GM12891 (cell line): ENCODE measurements around the gene C18orf63.
"Not testable (repeated sequence)": the region's sequence is repeated elsewhere in the genome, so short reads cannot be mapped to it uniquely, and the experiment has no call there.

ENCODE experiments used
- DNase-seq: peaks from one replicate; pipeline ENCODE4 v3.0.0; 2011; ENCODE audit warnings: low spot score; ENCODE audit not compliant: insufficient read length
- FAIRE-seq: peaks from 2 replicates; lab custom pipeline; 2011; peaks lifted over from hg19 to GRCh38; lab: Jason Lieb, UNC
- PAX5 ChIP-seq: IDR thresholded peaks from 2 replicates; pipeline ENCODE4 v1.6.1; 2011; ENCODE audit warnings: low read length, moderate library complexity, mild to moderate bottlenecking; ENCODE audit not compliant: insufficient read depth, severe bottlenecking
- POLR2A ChIP-seq: IDR thresholded peaks from 2 replicates; pipeline ENCODE4 v1.6.1; 2011; ENCODE audit warnings: low read depth, low read length, control low read depth
- POLR2AphosphoS5 ChIP-seq: IDR thresholded peaks from 2 replicates; pipeline ENCODE4 v1.6.1; 2011; ENCODE audit warnings: low read depth, low read length, control low read depth
- POU2F2 ChIP-seq: IDR thresholded peaks from 2 replicates; pipeline ENCODE4 v1.6.1; 2011; ENCODE audit warnings: low read depth, mild to moderate bottlenecking, control low read depth, low read length, moderate library complexity
- SPI1 ChIP-seq: IDR thresholded peaks from 2 replicates; pipeline ENCODE4 v1.6.1; 2011; ENCODE audit warnings: low read depth, low read length, control low read depth
- TAF1 ChIP-seq: IDR thresholded peaks from 2 replicates; pipeline ENCODE4 v1.6.1; 2011; ENCODE audit warnings: low read depth, low read length, control low read depth

The C18orf63 gene

DNA sequence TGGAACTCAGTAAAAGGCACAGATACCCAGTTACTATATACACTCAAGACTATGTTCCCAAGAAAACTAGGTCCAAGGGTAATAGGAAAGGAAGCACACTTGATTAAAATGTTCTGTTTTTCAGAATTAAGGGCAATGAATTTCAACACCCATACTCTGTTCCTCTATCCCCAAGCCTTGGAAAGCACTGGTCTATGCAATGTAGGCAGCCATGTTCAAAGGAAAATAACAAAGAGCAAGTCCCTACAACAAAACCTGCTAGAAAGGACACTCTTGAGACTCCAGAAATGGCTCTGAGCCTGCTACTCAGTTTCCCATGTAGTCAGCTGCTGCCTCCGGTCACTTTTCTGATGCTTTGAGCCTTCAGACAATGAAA is 30.7 kb upstream of the C18orf63 start:
- no peak for DNase-seq
- FAIRE-seq = no peak
- TF ChIP-seq POLR2AphosphoS5 = no peak
- no peak for TF ChIP-seq TAF1
- TF ChIP-seq POLR2A = no peak
- no peak for TF ChIP-seq POU2F2
- TF ChIP-seq PAX5 = no peak
- TF ChIP-seq SPI1 = no peak

DNA sequence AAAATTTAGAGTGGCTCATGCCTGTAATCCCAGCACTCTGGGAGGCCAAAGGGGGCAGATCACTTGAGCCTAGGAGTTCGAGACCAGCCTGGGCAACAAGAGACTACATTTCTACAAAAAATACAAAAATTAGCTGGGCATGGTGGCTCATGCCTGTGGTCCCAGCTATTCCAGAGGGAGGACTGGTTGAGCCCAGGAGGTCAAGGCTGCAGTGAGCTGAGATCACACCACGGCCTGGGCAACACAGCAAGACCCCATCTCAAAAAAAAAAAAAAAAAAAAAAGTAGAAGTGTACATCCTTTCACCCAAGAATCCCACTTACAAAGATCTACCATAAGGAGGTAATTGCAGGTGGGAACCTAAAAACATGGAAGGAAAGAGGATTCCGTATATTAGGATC is 30.1 kb upstream of the C18orf63 start:
- not testable (repeated sequence) for FAIRE-seq, DNase-seq

DNA sequence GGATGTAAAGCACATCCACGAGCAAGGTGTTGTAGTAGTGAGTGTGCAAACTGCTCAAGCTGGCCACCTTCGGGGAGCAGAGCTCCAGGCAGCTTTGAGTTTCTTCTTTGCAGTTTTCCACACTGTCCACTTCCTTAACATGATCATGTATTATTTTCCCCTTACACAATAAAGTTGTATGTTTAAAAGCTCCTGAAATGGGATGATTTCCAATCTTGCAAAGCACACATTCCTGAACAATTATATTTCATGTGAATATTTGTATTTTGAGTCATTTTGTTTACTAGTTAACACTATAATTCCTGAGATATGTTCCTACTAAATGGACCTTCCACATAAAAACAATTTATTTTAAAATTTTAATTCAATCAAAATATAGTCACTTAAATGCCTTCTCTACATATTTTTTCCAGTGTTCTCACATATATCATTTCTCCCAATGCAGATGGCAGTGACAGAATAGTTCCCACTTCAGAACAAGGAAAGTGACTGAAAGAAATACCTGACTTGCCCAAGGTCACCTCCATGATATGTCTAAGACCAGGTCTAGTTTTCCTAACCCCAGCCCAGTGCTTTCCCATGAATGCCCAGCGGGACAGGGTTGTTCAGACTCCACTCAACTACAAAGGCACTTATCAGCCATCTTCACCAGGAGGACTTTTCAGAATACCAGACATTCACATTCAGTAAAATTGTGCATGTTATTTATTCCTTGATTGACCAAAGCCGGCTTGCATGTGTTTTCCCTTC is 29.4 kb upstream of the C18orf63 start:
- no peak for TF ChIP-seq TAF1
- TF ChIP-seq POLR2AphosphoS5 = no peak
- no peak for TF ChIP-seq PAX5
- TF ChIP-seq POLR2A = no peak
- no peak for TF ChIP-seq POU2F2
- TF ChIP-seq SPI1 = no peak
- DNase-seq = no peak
- no peak for FAIRE-seq

DNA sequence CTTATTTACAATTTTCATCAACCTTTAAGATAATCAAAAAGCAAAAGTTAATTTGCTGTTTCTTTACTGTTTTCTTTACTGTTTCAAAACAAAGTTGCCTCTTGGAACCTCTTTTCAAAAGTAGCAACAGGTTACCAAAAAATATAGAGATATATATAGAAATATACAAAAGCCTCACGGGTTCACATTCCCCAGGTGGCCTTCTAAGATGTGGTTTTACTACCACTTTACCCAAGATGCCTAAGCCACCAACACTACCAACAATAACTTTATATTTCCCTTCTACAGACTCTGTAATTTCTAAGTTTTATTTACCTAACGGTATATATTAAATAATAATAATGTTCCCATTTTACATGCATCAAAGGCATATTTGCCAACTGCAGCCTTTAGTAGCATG is 28.8 kb upstream of the C18orf63 start:
- TF ChIP-seq POLR2AphosphoS5 = no peak
- no peak for TF ChIP-seq POLR2A
- TF ChIP-seq PAX5 = no peak
- no peak for TF ChIP-seq TAF1
- no peak for TF ChIP-seq SPI1
- no peak for TF ChIP-seq POU2F2
- DNase-seq (no peak), FAIRE-seq (no peak)

- FAIRE-seq = no peak
- no peak for TF ChIP-seq TAF1
- TF ChIP-seq POU2F2 = no peak
- TF ChIP-seq POLR2AphosphoS5 = no peak
- no peak for TF ChIP-seq PAX5
- TF ChIP-seq POLR2A = no peak
- no peak for TF ChIP-seq SPI1
Measured at GRCh38 chr18:74288041-74288440, 27.6 kb upstream of the C18orf63 start.

DNA sequence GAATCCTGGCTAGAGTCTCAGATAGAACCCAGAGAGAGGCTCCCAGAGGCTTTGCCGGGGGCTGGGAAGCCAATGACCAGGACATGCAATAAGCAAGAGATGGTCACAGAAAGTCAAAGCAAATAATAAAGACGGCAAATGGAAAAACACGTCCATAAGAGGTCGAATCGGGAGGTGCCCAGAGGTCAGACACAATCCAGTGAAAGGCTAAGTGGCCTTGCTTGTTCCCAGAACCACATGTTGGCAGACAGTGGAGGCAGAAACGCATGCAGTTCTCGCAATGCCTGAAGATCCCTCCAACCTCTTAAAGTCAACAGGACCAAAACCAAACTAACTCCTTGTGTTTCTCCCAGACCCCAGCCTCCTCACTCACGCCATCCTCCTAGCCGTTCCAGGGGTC is 26.9 kb upstream of the C18orf63 start:
- no peak for DNase-seq
- FAIRE-seq = no peak
- TF ChIP-seq PAX5 (no peak), POLR2A (no peak), SPI1 (no peak), POLR2AphosphoS5 (no peak), TAF1 (no peak), POU2F2 (no peak)

More at GRCh38 chr18:74288041-74288440, 27.6 kb upstream of the C18orf63 start:
- DNase-seq = no peak

- DNase-seq (no peak), FAIRE-seq (no peak)
- no peak for TF ChIP-seq POLR2A
- TF ChIP-seq PAX5 = no peak
- TF ChIP-seq SPI1 = no peak
- TF ChIP-seq POLR2AphosphoS5 = no peak
- TF ChIP-seq POU2F2 = no peak
- no peak for TF ChIP-seq TAF1
Measured at GRCh38 chr18:74289137-74289536, 26.5 kb upstream of the C18orf63 start.

DNA sequence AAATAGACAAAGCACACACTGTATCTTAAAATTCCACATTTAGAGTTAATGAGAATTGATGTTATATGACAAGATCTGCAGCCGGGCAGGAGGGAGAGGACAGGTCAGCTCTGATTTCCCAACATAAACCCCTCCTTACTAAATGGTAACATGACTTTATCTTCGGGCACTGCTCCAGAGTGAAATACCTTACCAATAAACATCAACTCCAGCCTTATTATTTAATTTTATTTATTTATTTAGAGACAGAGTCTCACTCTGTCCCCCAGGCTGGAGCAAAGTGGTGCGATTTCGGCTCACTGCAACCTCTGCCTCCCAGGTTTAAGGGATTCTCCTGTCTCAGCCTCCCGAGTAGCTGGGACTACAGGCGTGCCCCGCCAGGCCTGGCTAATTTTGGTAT is 25.6 kb upstream of the C18orf63 start:
- no peak for DNase-seq

DNA sequence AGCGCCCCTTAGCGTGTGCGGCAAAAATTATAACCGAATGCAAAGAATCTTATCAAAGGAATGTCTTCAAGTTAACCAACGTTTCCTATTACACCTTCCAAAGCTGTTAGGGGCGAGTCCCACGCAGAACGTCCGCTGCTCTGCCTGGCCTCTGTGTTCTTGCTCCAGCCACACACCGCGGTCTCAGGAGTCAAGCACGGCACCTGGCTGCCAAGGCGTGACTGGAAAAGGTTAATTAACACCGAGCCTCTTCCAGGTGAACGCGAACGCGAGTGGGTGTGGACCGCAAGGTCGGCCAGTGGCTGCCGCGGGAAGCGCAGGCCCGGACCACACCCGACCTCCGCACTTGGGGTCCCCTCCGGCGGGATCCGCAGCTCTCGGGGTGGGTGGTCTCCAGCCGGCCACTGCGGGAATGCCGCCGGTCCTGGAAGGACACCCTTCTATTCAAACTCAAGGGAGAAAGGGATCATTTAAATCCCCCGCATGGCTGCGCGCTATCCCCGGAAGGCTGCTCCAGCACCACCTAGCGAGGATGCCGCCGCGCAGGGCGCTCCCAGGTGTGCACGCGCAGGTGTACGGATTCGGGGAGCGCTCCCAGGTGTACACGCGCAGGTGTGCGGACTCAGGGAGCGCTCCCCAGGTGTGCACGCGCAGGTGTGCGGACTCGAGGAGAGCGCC is 24.7 kb upstream of the C18orf63 start:
- FAIRE-seq (no peak), DNase-seq (no peak)
- TF ChIP-seq TAF1 (no peak), POU2F2 (no peak), POLR2A (no peak), PAX5 (no peak), POLR2AphosphoS5 (no peak), SPI1 (no peak)

More for the DNA sequence above, 25.6 kb upstream of the C18orf63 start:
- no peak for FAIRE-seq
- TF ChIP-seq POU2F2 (no peak), POLR2A (no peak), SPI1 (no peak), PAX5 (no peak)

GRCh38 chr18:74291472-74291770 is 24.2 kb upstream of the C18orf63 start:
- DNase-seq (no peak), FAIRE-seq (no peak)
- TF ChIP-seq SPI1 (no peak), POU2F2 (no peak), PAX5 (no peak), POLR2AphosphoS5 (no peak), TAF1 (no peak)

DNA sequence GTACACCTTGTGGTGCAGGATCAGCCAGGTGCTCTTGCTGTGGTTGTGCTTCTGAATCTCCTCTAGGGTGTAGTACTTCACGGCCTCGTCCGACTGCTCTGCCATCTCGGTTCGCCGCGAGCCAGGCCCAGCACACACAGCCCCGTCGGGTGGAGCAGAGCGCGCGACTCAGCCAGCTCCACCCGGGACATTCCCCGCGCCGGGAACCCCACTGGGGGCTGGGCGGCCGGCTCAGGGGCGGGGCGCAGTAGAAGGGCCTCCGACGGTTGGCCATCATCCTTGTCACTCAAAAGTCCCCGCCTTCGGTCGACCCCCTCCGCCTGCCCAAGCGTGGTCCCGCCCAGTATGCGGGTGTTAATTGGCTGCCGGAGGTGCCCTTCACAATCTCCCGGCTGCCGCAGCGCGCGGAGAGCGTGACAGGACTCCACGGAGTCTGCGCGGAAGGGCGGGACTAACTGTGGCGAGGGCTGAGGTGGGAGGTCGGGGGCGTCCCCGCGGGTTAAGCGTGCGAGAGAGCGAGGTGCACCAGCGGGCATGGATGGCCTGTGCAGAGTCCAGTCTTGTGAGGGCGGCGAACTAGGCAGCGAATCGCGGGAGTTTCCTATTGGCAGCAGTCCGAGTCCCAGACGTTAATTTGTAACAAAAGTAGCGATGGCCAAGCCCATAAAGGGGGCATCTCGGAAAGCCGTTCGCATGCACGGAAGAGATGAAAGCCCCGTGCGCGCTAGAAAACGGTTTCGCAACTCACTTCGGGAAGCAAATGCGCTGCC is 23.7 kb upstream of the C18orf63 start, which contains the start of gene CYB5A:
Gene CYB5A (minus strand): TSS at position 193 of the 770 bp plus-strand sequence. CDS start 88 bp downstream, at position 105.
- no peak for TF ChIP-seq POLR2A
- no peak for TF ChIP-seq POLR2AphosphoS5
- no peak for TF ChIP-seq PAX5
- TF ChIP-seq SPI1 = no peak
- TF ChIP-seq TAF1 = no peak
- TF ChIP-seq POU2F2 = no peak
- FAIRE-seq (peak; percentile 91), DNase-seq (peak; percentile 92)
